Ascending aorta (tissue), 2 donors: ENCODE measurements around the gene SAMSN1. TPM values are rescaled to one million over a fixed set of nuclear protein-coding genes. Genes with fewer than 3 reads are reported as not detected.

ENCODE experiments used
- DNase-seq, 2 donors: peaks; one replicate each; pipeline ENCODE4 v3.0.0-alpha.2; 2019; ENCODE audit warnings: low spot score in 2 of 2
- H3K27ac ChIP-seq, 2 donors: fragments of 200-600 bp; sonication (generic); one replicate each; pipeline ENCODE4 v1.5.1; 2016 to 2017; ENCODE audit warnings: mild to moderate bottlenecking in 1 of 2
- H3K27me3 ChIP-seq: fragments of 200-600 bp; sonication (generic); one replicate; pipeline ENCODE4 v1.5.1; 2017
- H3K36me3 ChIP-seq, 2 donors: fragments of 200-600 bp; sonication (generic); one replicate each; pipeline ENCODE4 v1.5.1; 2016
- H3K4me1 ChIP-seq, 2 donors: fragments of 200-600 bp; sonication (generic); one replicate each; pipeline ENCODE4 v1.5.1; 2016 to 2017; ENCODE audit warnings: mild to moderate bottlenecking in 1 of 2
- H3K4me3 ChIP-seq, 2 donors: fragments of 200-600 bp; sonication (generic); one replicate each; pipeline ENCODE4 v1.5.1; 2016 to 2017; ENCODE audit warnings: mild to moderate bottlenecking in 1 of 2
- H3K9me3 ChIP-seq, 2 donors: fragments of 200-600 bp; sonication (generic); one replicate each; pipeline ENCODE4 v1.5.1; 2016
- intact Hi-C: fragments of 100-400 bp; cut with DNase I; formaldehyde crosslinking; loops from one replicate; pipeline ENCODE4 v1.15.1; 2023
- total RNA-seq: library from RNA; depleted of rRNA; stranded (reverse); fragments of >200 nt; gene quantifications from one replicate; pipeline ENCODE4 v1.1.0, GENCODE V29; 2016
- TF ChIP-seq, protein P1 (sequence below), 3 experiments: fragments of 200-600 bp in 2 of 3; fragments of 450-650 bp in 1 of 3; sonication (generic) in 2 of 3; IDR thresholded peaks; one replicate each; pipeline ENCODE4 v1.5.1; 2016 to 2019; ENCODE audit warnings: antibody characterized with exemption in 3 of 3, mild to moderate bottlenecking in 1 of 3, moderate library complexity in 1 of 3

SAMSN1 gene
- total RNA-seq, 1 donor from 2014 or later, result 6.1 TPM

DNA sequence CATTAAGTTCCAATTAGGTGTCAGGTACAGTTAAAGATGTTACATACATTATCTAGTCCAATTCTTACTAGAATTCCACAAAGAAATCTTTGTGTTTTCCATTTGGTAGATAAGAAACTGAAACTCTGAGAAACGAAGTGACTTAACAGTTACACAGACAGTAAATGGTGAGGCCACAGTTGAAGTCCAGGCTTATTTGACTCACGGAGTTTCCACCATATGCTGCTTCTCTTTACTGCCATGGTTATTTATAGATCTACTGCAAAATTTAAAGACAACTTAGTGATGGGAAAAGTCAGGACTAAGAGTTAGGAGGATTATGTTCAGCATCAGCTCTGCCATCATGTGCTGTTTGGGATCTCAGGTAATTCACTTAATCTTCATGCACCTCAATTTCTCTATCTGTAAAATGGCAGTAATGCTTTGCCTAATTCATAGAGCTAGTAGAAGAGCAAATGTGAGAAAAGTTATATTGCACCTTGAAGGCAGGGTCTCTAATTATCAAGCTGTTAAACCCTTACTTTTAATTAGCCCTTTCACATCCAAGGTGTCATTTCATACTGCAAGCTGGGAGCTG is 26.2 kb upstream of the SAMSN1 start:
- intact Hi-C loops, result no loop called here

DNA sequence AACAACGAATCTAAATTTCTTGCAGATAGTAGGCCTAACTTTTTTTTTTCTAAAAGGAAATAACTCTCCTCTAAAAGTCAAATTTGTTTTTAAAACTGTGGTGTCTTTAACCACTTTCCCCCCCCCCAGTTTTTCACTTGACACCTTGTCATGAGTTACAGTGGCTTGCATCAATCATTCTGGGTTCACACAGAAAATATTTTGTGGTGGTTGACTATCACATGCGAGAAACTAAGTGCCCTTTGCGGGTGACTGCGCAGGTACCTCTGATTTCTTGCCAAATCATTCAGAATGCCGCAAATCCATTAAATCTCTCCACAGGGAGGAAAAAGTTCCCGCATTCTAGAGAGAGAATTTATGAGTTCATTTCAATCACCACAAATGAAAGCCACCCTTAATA is 23.8 kb upstream of the SAMSN1 start:
- intact Hi-C loops, result no loop called here
- H3K4me3 ChIP-seq, result no peak overlapping the region
- H3K27me3 ChIP-seq, result no peaks in the 10 kb centered on the region
- no peak overlapping the region for H3K27ac ChIP-seq
- H3K9me3 ChIP-seq, result no peaks in the 10 kb centered on the region
- no peaks in the 10 kb centered on the region for H3K36me3 ChIP-seq
- TF ChIP-seq, protein P1, sequence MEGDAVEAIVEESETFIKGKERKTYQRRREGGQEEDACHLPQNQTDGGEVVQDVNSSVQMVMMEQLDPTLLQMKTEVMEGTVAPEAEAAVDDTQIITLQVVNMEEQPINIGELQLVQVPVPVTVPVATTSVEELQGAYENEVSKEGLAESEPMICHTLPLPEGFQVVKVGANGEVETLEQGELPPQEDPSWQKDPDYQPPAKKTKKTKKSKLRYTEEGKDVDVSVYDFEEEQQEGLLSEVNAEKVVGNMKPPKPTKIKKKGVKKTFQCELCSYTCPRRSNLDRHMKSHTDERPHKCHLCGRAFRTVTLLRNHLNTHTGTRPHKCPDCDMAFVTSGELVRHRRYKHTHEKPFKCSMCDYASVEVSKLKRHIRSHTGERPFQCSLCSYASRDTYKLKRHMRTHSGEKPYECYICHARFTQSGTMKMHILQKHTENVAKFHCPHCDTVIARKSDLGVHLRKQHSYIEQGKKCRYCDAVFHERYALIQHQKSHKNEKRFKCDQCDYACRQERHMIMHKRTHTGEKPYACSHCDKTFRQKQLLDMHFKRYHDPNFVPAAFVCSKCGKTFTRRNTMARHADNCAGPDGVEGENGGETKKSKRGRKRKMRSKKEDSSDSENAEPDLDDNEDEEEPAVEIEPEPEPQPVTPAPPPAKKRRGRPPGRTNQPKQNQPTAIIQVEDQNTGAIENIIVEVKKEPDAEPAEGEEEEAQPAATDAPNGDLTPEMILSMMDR (IDR thresholded peaks at IDR 0.05), result no peak
- DNase-seq, result no peak
- no peaks in the 10 kb centered on the region for H3K4me1 ChIP-seq

More for the DNA sequence above, 26.2 kb upstream of the SAMSN1 start:
- no peak for DNase-seq
- Histone ChIP-seq H3K27ac (no peak overlapping the region), H3K27me3 (no peaks in the 10 kb centered on the region), H3K36me3 (no peaks in the 10 kb centered on the region), H3K4me3 (no peak overlapping the region), H3K9me3 (no peaks in the 10 kb centered on the region), H3K4me1 (no peaks in the 10 kb centered on the region)
- TF ChIP-seq, protein P1 (IDR thresholded peaks at IDR 0.05), result no peak

DNA sequence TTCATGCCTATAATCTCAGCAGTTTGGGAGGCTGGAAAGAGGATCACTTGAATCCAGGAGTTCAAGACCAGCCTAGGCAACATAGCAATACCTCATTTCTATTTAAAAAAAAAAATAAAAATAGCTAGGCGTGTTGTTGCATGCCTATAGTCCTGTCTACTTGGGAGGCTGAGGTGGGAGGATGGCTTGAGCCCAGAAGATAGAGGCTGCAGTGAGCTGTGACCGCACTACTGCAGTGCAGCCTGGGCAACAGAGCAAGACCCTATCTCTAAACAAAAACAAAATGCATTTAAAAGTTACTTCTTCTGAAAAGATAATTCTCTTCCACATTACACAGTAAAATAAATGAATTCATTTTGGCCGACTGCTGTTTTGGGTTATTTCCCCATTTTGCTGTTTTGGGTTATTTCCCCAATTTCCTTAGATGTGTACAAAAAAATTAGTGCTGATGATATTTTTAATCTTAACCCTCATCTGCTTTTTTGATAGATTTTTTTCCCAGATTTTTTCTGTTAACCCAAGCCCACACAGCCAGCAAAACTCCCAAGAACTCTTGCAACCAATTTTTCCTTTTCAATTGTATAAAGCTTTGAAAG is 23.0 kb upstream of the SAMSN1 start:
- Histone ChIP-seq H3K27me3 (no peaks in the 10 kb centered on the region), H3K36me3 (no peaks in the 10 kb centered on the region), H3K27ac (no peak overlapping the region), H3K9me3 (no peaks in the 10 kb centered on the region), H3K4me1 (no peaks in the 10 kb centered on the region), H3K4me3 (no peak overlapping the region)
- TF ChIP-seq, protein P1 (IDR thresholded peaks at IDR 0.05), result no peak
- no peak for DNase-seq
- intact Hi-C loops, result no loop called here

DNA sequence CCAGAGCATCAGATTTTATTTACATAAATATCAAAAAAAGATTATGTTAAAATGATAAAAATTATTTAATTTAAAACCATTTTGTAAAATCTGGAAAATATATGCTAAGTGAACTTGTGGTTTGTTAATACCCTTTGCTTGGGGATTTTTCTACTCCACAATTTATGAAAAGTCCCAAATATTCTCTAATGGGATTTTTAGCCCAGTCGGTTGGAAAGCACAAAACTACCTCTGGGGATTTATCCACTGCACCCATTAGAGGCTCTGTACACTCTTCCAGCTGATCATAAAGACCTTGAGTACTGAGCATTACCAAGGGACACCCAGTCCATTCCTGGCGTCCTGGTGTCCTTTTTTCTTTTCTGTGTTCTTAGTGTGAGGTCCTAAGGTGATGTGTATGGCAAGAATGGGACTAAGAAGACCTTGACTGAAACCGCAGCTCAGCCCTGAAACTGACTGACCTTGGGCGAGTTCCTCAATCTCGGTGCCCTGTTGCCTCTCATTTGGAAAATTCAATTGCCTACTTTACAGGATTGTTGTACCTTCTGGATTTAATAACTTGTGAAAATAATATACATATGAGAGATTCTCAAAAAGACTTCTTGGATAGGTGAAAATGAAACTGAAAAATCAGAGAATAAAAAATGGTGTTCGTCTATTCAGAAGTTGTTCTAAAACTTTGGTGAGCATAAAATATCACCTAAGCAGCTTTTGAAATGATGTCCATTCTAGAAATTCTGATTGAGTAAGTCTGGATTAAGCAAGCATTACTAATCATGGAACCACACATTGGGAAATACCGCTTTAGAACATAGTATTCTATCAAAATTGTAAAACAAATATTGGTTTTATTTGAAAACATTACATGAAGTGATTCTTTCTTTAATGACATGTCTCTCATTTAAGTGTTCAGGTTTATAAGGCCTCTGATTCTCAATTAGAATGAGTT is 21.5 kb upstream of the SAMSN1 start:
- Histone ChIP-seq H3K36me3 (no peaks in the 10 kb centered on the region), H3K4me1 (no peaks in the 10 kb centered on the region), H3K9me3 (no peaks in the 10 kb centered on the region), H3K27me3 (no peaks in the 10 kb centered on the region), H3K27ac (no peak overlapping the region), H3K4me3 (no peak overlapping the region)
- DNase-seq, result no peak
- intact Hi-C loops, result no loop called here
- TF ChIP-seq, protein P1 (IDR thresholded peaks at IDR 0.05), result no peak

DNA sequence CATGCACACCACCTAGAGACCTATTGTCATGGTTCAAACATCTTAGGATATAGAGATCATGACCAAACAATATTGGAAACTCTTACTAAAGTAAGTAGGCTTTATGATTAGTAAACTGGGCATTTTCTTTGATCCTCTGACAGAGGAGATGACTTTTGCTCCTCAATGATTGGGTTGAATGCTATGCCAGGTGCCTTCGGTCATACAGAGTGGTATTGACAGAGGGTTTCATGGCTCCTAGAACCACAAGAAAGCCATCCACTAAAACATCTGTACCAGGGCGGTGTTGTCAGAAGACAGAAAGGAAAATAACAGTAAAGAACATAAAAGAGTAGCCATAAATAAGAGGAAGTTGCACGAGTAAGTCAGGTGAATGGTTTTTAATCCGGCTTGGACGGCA is 20.8 kb upstream of the SAMSN1 start:
- intact Hi-C loops, result no loop called here
- Histone ChIP-seq H3K36me3 (no peaks in the 10 kb centered on the region), H3K27ac (no peak overlapping the region), H3K4me1 (no peaks in the 10 kb centered on the region), H3K4me3 (no peak overlapping the region), H3K9me3 (no peaks in the 10 kb centered on the region), H3K27me3 (no peaks in the 10 kb centered on the region)
- TF ChIP-seq, protein P1 (IDR thresholded peaks at IDR 0.05), result no peak
- DNase-seq, result no peak
